Breast epithelium (tissue), 3 donors: ENCODE results near the gene GALM.

Source experiments
- POLR2AphosphoS5 ChIP-seq, 3 donors: sonication (generic); formaldehyde crosslinking; IDR thresholded peaks; one replicate each; pipeline ENCODE4 v1.6.1; 2017; ENCODE audit warnings: antibody characterized with exemption in 3 of 3
- TF ChIP-seq, protein P1 (sequence below), 3 donors: fragments of 450-650 bp; IDR thresholded peaks; one replicate each; pipeline ENCODE4 v1.5.1; 2016 to 2017; ENCODE audit warnings: antibody characterized with exemption in 3 of 3, mild to moderate bottlenecking in 3 of 3, moderate library complexity in 3 of 3

DNA sequence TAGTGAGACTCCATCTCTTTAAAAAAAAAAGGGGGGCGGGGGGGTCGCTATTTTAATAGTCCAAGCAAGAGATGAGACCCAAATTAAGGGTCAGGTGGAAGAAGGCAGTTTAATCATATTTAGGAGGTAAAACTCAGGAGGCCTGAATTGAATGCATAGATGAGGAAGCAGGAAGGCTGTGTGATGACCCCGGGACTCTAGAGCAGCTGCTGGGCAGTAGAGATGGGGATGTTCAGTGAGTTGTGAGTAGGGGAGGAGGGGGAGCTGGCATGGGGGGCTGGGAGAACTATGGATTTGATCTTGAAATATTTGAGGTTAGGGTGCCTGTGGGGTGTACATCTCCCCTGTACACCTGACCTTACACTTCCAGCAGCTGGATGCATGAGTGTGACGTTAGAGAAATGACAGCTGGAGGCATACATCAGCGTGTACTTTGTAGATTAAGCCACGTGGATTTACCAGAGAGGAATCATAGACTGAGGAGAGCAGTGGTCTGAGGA lies 41.0 kb downstream of the GALM start:
- TF ChIP-seq, protein P1, sequence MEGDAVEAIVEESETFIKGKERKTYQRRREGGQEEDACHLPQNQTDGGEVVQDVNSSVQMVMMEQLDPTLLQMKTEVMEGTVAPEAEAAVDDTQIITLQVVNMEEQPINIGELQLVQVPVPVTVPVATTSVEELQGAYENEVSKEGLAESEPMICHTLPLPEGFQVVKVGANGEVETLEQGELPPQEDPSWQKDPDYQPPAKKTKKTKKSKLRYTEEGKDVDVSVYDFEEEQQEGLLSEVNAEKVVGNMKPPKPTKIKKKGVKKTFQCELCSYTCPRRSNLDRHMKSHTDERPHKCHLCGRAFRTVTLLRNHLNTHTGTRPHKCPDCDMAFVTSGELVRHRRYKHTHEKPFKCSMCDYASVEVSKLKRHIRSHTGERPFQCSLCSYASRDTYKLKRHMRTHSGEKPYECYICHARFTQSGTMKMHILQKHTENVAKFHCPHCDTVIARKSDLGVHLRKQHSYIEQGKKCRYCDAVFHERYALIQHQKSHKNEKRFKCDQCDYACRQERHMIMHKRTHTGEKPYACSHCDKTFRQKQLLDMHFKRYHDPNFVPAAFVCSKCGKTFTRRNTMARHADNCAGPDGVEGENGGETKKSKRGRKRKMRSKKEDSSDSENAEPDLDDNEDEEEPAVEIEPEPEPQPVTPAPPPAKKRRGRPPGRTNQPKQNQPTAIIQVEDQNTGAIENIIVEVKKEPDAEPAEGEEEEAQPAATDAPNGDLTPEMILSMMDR (IDR thresholded peaks at IDR 0.05), result no peak
- TF ChIP-seq POLR2AphosphoS5 (IDR thresholded peaks at IDR 0.05), result no peak
